22Rv1 (cell line): ENCODE data around the gene ATP11A.
"Not testable (repeated sequence)": the region's sequence is repeated elsewhere in the genome, so short reads cannot be mapped to it uniquely, and the experiment has no call there.

ENCODE experiments used
- H3K27ac ChIP-seq: fragments of 450-650 bp; 2 replicates; pipeline ENCODE4 v1.5.1; 2017
- CTCF ChIP-seq: fragments of 450-650 bp; IDR thresholded peaks from 2 replicates; pipeline ENCODE4 v1.5.1; 2017; ENCODE audit warnings: mild to moderate bottlenecking
- ZFX ChIP-seq: fragments of 450-650 bp; IDR thresholded peaks from 2 replicates; pipeline ENCODE4 v1.6.1; 2017; ENCODE audit warnings: antibody characterized with exemption, borderline replicate concordance

Gene ATP11A

GRCh38 chr13:112881656-112882554 is 192.1 kb downstream of the ATP11A start:
- TF ChIP-seq CTCF (no peak), ZFX (no peak)
- no peak overlapping the region for H3K27ac ChIP-seq

GRCh38 chr13:112882555-112883024 is 192.8 kb downstream of the ATP11A start:
- no peak overlapping the region for H3K27ac ChIP-seq
- no peak for TF ChIP-seq CTCF
- no peak for TF ChIP-seq ZFX

- TF ChIP-seq CTCF (no peak), ZFX (no peak)
- no peak overlapping the region for H3K27ac ChIP-seq
These were observed 193.6 kb downstream of the ATP11A start for GRCh38 chr13:112883241-112883945.

- H3K27ac ChIP-seq, result not testable (repeated sequence)
These were observed 194.9 kb downstream of the ATP11A start for GRCh38 chr13:112884700-112885099.

GRCh38 chr13:112885242-112885781 is 195.5 kb downstream of the ATP11A start:
- H3K27ac ChIP-seq, result no peak overlapping the region
- no peak for TF ChIP-seq ZFX
- TF ChIP-seq CTCF, result no peak

- no peak for TF ChIP-seq ZFX
- no peak for TF ChIP-seq CTCF
- no peak overlapping the region for H3K27ac ChIP-seq
These were observed 196.0 kb downstream of the ATP11A start for GRCh38 chr13:112885782-112886268.

- no peak overlapping the region for H3K27ac ChIP-seq
- no peak for TF ChIP-seq CTCF
- no peak for TF ChIP-seq ZFX
These were observed 197.3 kb downstream of the ATP11A start for GRCh38 chr13:112887151-112887550.
